GM23338 (cell line): ENCODE measurements around the gene GSTM1. TPM values are rescaled to one million over a fixed set of nuclear protein-coding genes. Genes with fewer than 3 reads are reported as not detected.

Experiments used
- ATAC-seq: fragments of 200-7000 bp; cut with Tn5 transposase; 3 replicates; pipeline ENCODE4 v1.9.1; 2020
- DNase-seq: peaks from one replicate; pipeline ENCODE4 v3.0.0-alpha.2; 2015; ENCODE audit warnings: low spot score
- H2AFZ ChIP-seq: fragments of 200-600 bp; sonication (generic); 2 replicates; pipeline ENCODE4 v1.8.0; 2016; ENCODE audit warnings: antibody characterized with exemption, mild to moderate bottlenecking, moderate library complexity
- H3F3A ChIP-seq: fragments of 200-600 bp; sonication (generic); replicated peaks from 2 replicates; pipeline ENCODE4 v1.8.0; 2017; ENCODE audit warnings: antibody characterized with exemption, mixed run types, low read depth
- H3K27ac ChIP-seq: fragments of 200-600 bp; sonication (generic); 2 replicates; pipeline ENCODE4 v1.6.1; 2016; ENCODE audit warnings: low read depth
- H3K27me3 ChIP-seq: fragments of 200-600 bp; sonication (generic); 2 replicates; pipeline ENCODE4 v1.8.0; 2016; ENCODE audit warnings: mild to moderate bottlenecking, mixed run types, moderate library complexity; ENCODE audit not compliant: insufficient read depth
- H3K36me3 ChIP-seq: fragments of 200-600 bp; sonication (generic); 2 replicates; pipeline ENCODE4 v1.8.0; 2016; ENCODE audit warnings: mild to moderate bottlenecking; ENCODE audit not compliant: insufficient read depth
- H3K4me1 ChIP-seq: fragments of 200-600 bp; sonication (generic); 2 replicates; pipeline ENCODE4 v1.8.0; 2016; ENCODE audit warnings: mild to moderate bottlenecking, moderate library complexity; ENCODE audit not compliant: insufficient read depth
- H3K4me2 ChIP-seq: fragments of 200-600 bp; sonication (generic); 2 replicates; pipeline ENCODE4 v1.7.1; 2017; ENCODE audit warnings: mixed run types
- H3K4me3 ChIP-seq: fragments of 200-600 bp; sonication (generic); 2 replicates; pipeline ENCODE4 v1.6.1; 2016; ENCODE audit warnings: mixed run types
- H3K79me2 ChIP-seq: fragments of 200-600 bp; sonication (generic); replicated peaks from 2 replicates; pipeline ENCODE4 v1.8.0; 2017; ENCODE audit warnings: mild to moderate bottlenecking; ENCODE audit not compliant: insufficient read depth
- H3K9me2 ChIP-seq: fragments of 200-600 bp; sonication (generic); 2 replicates; pipeline ENCODE4 v1.8.0; 2017; ENCODE audit not compliant: insufficient read depth
- H4K20me1 ChIP-seq: fragments of 200-600 bp; sonication (generic); replicated peaks from 2 replicates; pipeline ENCODE4 v1.8.0; 2017; ENCODE audit warnings: mild to moderate bottlenecking; ENCODE audit not compliant: insufficient read depth
- H3K27ac Mint-ChIP-seq: 2 replicates; pipeline ENCODE4 v1.8.0; 2020; ENCODE audit warnings: inconsistent platforms, mild to moderate bottlenecking, moderate library complexity, mixed read lengths
- H3K27me3 Mint-ChIP-seq: 3 replicates; pipeline ENCODE4 v1.8.0; 2022; ENCODE audit warnings: low read depth, mild to moderate bottlenecking, moderate library complexity, mixed read lengths, inconsistent platforms; ENCODE audit not compliant: insufficient read depth, poor library complexity
- H3K36me3 Mint-ChIP-seq: 3 replicates; pipeline ENCODE4 v1.8.0; 2021; ENCODE audit warnings: low read depth, mild to moderate bottlenecking, inconsistent platforms, moderate library complexity, mixed read lengths
- H3K4me1 Mint-ChIP-seq: 3 replicates; pipeline ENCODE4 v1.8.0; 2020; ENCODE audit warnings: mild to moderate bottlenecking, inconsistent platforms, mixed read lengths
- H3K4me3 Mint-ChIP-seq: 3 replicates; pipeline ENCODE4 v1.8.0; 2021; ENCODE audit warnings: moderate library complexity, mild to moderate bottlenecking, inconsistent platforms, mixed read lengths
- H3K9me3 Mint-ChIP-seq: 3 replicates; pipeline ENCODE4 v1.8.0; 2020; ENCODE audit warnings: moderate library complexity, mild to moderate bottlenecking, inconsistent platforms, mixed read lengths
- CREB1 ChIP-seq: fragments of 250-450 bp; sonication (Bioruptor Pico); IDR thresholded peaks from 2 replicates; pipeline ENCODE4 v1.5.0; 2020; ENCODE audit warnings: low read depth, mild to moderate bottlenecking, moderate library complexity
- CTCF ChIP-seq, 2 experiments: fragments of 200-600 bp in 1 of 2; sonication (generic) in 1 of 2; conservative IDR thresholded peaks; 2 replicates each; pipeline versions ENCODE4 v1.5.1 to v1.6.1; 2016 to 2017; ENCODE audit warnings: antibody characterized with exemption in 2 of 2, low read depth in 2 of 2, mild to moderate bottlenecking in 2 of 2, moderate library complexity in 1 of 2
- ETS1 ChIP-seq: IDR thresholded peaks from 2 replicates; pipeline ENCODE4 v1.6.1; 2016; ENCODE audit warnings: antibody characterized with exemption
- EZH2 ChIP-seq: fragments of 200-600 bp; sonication (generic); IDR thresholded peaks from one replicate; pipeline ENCODE4 v1.8.0; 2017; ENCODE audit warnings: antibody characterized with exemption, mild to moderate bottlenecking, low read depth; ENCODE audit not compliant: unreplicated experiment
- EZH2phosphoT487 ChIP-seq: fragments of 200-600 bp; sonication (generic); IDR thresholded peaks from one replicate; pipeline ENCODE4 v1.8.1; 2018; ENCODE audit warnings: antibody characterized with exemption; ENCODE audit not compliant: unreplicated experiment
- JUNB ChIP-seq: IDR thresholded peaks from one replicate; pipeline ENCODE4 v1.6.1; 2016; ENCODE audit warnings: antibody characterized with exemption; ENCODE audit not compliant: unreplicated experiment
- NANOG ChIP-seq: IDR thresholded peaks from 2 replicates; pipeline ENCODE4 v1.6.1; 2016; ENCODE audit warnings: antibody characterized with exemption, borderline replicate concordance
- POLR2AphosphoS5 ChIP-seq: IDR thresholded peaks from 2 replicates; pipeline ENCODE4 v1.6.1; 2016; ENCODE audit warnings: antibody characterized with exemption, low read depth
- REST ChIP-seq: IDR thresholded peaks from one replicate; pipeline ENCODE4 v1.6.1; 2018; ENCODE audit warnings: antibody characterized with exemption; ENCODE audit not compliant: unreplicated experiment
- STAT1 ChIP-seq: IDR thresholded peaks from one replicate; pipeline ENCODE4 v1.6.1; 2016; ENCODE audit warnings: antibody characterized with exemption; ENCODE audit not compliant: unreplicated experiment
- ZNF114 ChIP-seq: fragments of 250-450 bp; sonication (Bioruptor Pico); IDR thresholded peaks from 2 replicates; pipeline ENCODE4 v1.5.0; 2020; ENCODE audit warnings: mild to moderate bottlenecking, moderate library complexity
- ZNF331 ChIP-seq: fragments of 250-450 bp; sonication (Bioruptor Pico); IDR thresholded peaks from 2 replicates; pipeline ENCODE4 v1.5.0; 2020; ENCODE audit warnings: low read depth, mild to moderate bottlenecking, moderate library complexity
- ZNF462 ChIP-seq: fragments of 250-450 bp; sonication (Bioruptor Pico); IDR thresholded peaks from 2 replicates; pipeline ENCODE4 v1.5.0; 2020; ENCODE audit warnings: mild to moderate bottlenecking, moderate library complexity
- polyA plus RNA-seq: library from polyadenylated mRNA; unstranded; fragments of >200 nt; fragmentation: Nextera tagmentation; extraction: Ambion mirVana; gene quantifications from 2 replicates; pipeline ENCODE4 v1.2.1, GENCODE V29; 2016
- total RNA-seq: library from RNA; depleted of rRNA; stranded (reverse); fragments of >200 nt; shearing (Covaris generic); gene quantifications from 2 replicates; pipeline ENCODE4 v1.2.3, GENCODE V29; 2014

The GSTM1 gene
- total and polyA plus RNA-seq, 2 experiments from 2014 or later = not detected

- no peak overlapping the region for H3K4me2 ChIP-seq
- TF ChIP-seq JUNB (no peak), CTCF (conservative IDR thresholded peaks at IDR 0.05; ENCODE audit: low read depth in 2 of 2) (no peak), POLR2AphosphoS5 (no peak), STAT1 (no peak), NANOG (no peak), ZNF331 (CRISPR knock-in tag) (no peak), CREB1 (CRISPR knock-in tag) (no peak), ETS1 (no peak), ZNF462 (CRISPR knock-in tag) (no peak), EZH2phosphoT487 (no peak), ZNF114 (CRISPR knock-in tag) (no peak), REST (no peak), EZH2 (no peak)
- H3K36me3 ChIP-seq = no peaks in the 10 kb centered on the region
- H3K27ac ChIP-seq = no peak overlapping the region
- no peaks in the 10 kb centered on the region for H3F3A ChIP-seq
- ATAC-seq (no peak), DNase-seq (no peak)
- H3K4me3 ChIP-seq = no peak overlapping the region
- H3K79me2 ChIP-seq = no peaks in the 10 kb centered on the region
- Mint-ChIP-seq H3K4me3 (no peak overlapping the region), H3K36me3 (no peaks in the 10 kb centered on the region), H3K4me1 (peaks cover 2% of the 10 kb centered on the region; the same call in 1 of the 3 replicates), H3K27ac (no peak overlapping the region), H3K27me3 (peaks cover 9% of the 10 kb centered on the region), H3K9me3 (no peaks in the 10 kb centered on the region)
- H2AFZ ChIP-seq = no peak overlapping the region
- H3K9me2 ChIP-seq = no peaks in the 10 kb centered on the region
- H3K27me3 ChIP-seq = no peaks in the 10 kb centered on the region
- no peaks in the 10 kb centered on the region for H3K4me1 ChIP-seq
- no peaks in the 10 kb centered on the region for H4K20me1 ChIP-seq
Measured at GRCh38 chr1:109661391-109661790, 26.2 kb upstream of the GSTM1 start.
